HG03571 (cell line): ENCODE data around the gene ZNF397.
"Not testable (repeated sequence)": the region's sequence is repeated elsewhere in the genome, so short reads cannot be mapped to it uniquely, and the experiment has no call there.

Experiments
- ATAC-seq: cut with Tn5 transposase; IDR thresholded peaks from one replicate; pipeline ENCODE4 v1.9.1; 2021; ENCODE audit not compliant: unreplicated experiment

Gene ZNF397

GRCh38 chr18:35240664-35241447, at the start of gene ZNF397:
Gene ZNF397, plus strand, starts transcription at chr18:35241034. Its CDS starts 1,437 bp downstream, at chr18:35242471.
- ATAC-seq: peak; percentile 99

GRCh38 chr18:35191698-35192025, 49.2 kb upstream of the ZNF397 start:
- ATAC-seq: no peak

GRCh38 chr18:35192415-35192814, 48.4 kb upstream of the ZNF397 start:
- no peak for ATAC-seq

GRCh38 chr18:35193316-35193715, 47.5 kb upstream of the ZNF397 start:
- no peak for ATAC-seq

- ATAC-seq: no peak
Observed at GRCh38 chr18:35197296-35197695, 43.5 kb upstream of the ZNF397 start.

- no peak for ATAC-seq
Observed at GRCh38 chr18:35201256-35201931, 39.4 kb upstream of the ZNF397 start.

- no peak for ATAC-seq
Observed at GRCh38 chr18:35203067-35203466, 37.8 kb upstream of the ZNF397 start.

- no peak for ATAC-seq
Observed at GRCh38 chr18:35205199-35205712, 35.6 kb upstream of the ZNF397 start.

- ATAC-seq: not testable (repeated sequence)
Observed at GRCh38 chr18:35205746-35206458, 34.9 kb upstream of the ZNF397 start.

- ATAC-seq: no peak
Observed at GRCh38 chr18:35215026-35215425, 25.8 kb upstream of the ZNF397 start.

- ATAC-seq: not testable (repeated sequence)
Observed at GRCh38 chr18:35216611-35217010, 24.2 kb upstream of the ZNF397 start.

GRCh38 chr18:35219331-35219730, 21.5 kb upstream of the ZNF397 start:
- not testable (repeated sequence) for ATAC-seq

- ATAC-seq: no peak
Observed at GRCh38 chr18:35220424-35220823, 20.4 kb upstream of the ZNF397 start.

GRCh38 chr18:35223797-35224196, 17.0 kb upstream of the ZNF397 start:
- no peak for ATAC-seq

- ATAC-seq: no peak
Observed at GRCh38 chr18:35227254-35227653, 13.6 kb upstream of the ZNF397 start.

- peak; percentile 90 for ATAC-seq
Observed at GRCh38 chr18:35231052-35231451, 9.8 kb upstream of the ZNF397 start.

- no peak for ATAC-seq
Observed at GRCh38 chr18:35236571-35237363, 4.1 kb upstream of the ZNF397 start.

- ATAC-seq: no peak
Observed at GRCh38 chr18:35239314-35239713, 1.5 kb upstream of the ZNF397 start.

- ATAC-seq: peak; percentile 2
Observed at GRCh38 chr18:35241448-35241804, 592 bp downstream of the ZNF397 start.

- ATAC-seq: no peak
Observed at GRCh38 chr18:35242426-35242825, 1.6 kb downstream of the ZNF397 start.

GRCh38 chr18:35244671-35245070, 3.8 kb downstream of the ZNF397 start:
- ATAC-seq: no peak
